SK-N-SH treated with all-trans-retinoic acid at 6 μM for 48 hours (cell line): ENCODE data around the gene AEN.

Source experiments
- ATAC-seq: fragments of 200-7000 bp; cut with Tn5 transposase; 3 replicates; pipeline ENCODE4 v1.9.1; 2020; ENCODE audit warnings: mild to moderate bottlenecking, moderate library complexity
- ARNTL ChIP-seq: fragments of 450-650 bp; formaldehyde crosslinking; IDR thresholded peaks from 2 replicates; pipeline ENCODE4 v1.5.0; 2020; ENCODE audit warnings: low read depth, mild to moderate bottlenecking, moderate library complexity, borderline replicate concordance
- CREB5 ChIP-seq: fragments of 250-450 bp; sonication (Bioruptor Pico); IDR thresholded peaks from 2 replicates; pipeline ENCODE4 v1.5.1; 2020; ENCODE audit warnings: low read depth, mild to moderate bottlenecking, moderate library complexity
- CSDC2 ChIP-seq: fragments of 250-450 bp; sonication (Bioruptor Pico); IDR thresholded peaks from 2 replicates; pipeline ENCODE4 v1.5.0; 2020; ENCODE audit warnings: mild to moderate bottlenecking, moderate library complexity
- CSRNP3 ChIP-seq: fragments of 250-450 bp; sonication (Bioruptor Pico); IDR thresholded peaks from 2 replicates; pipeline ENCODE4 v1.5.1; 2021; ENCODE audit warnings: mild to moderate bottlenecking, moderate library complexity
- ESRRG ChIP-seq: fragments of 250-450 bp; sonication (Bioruptor Pico); IDR thresholded peaks from 2 replicates; pipeline ENCODE4 v1.6.1; 2021; ENCODE audit warnings: mild to moderate bottlenecking
- ISL1 ChIP-seq: fragments of 250-450 bp; sonication (Bioruptor Pico); IDR thresholded peaks from 2 replicates; pipeline ENCODE4 v2.1.2; 2022; ENCODE audit warnings: mild to moderate bottlenecking, moderate library complexity
- OSR1 ChIP-seq: fragments of 250-450 bp; sonication (Bioruptor Pico); IDR thresholded peaks from 2 replicates; pipeline ENCODE4 v1.8.0; 2022; ENCODE audit warnings: moderate library complexity, mild to moderate bottlenecking, inconsistent platforms
- POU6F1 ChIP-seq: fragments of 250-450 bp; sonication (Bioruptor Pico); IDR thresholded peaks from 2 replicates; pipeline ENCODE4 v1.8.0; 2021; ENCODE audit warnings: low read depth, mild to moderate bottlenecking, moderate library complexity, borderline replicate concordance
- PPARA ChIP-seq: fragments of 250-450 bp; sonication (Bioruptor Pico); IDR thresholded peaks from 2 replicates; pipeline ENCODE4 v1.5.0; 2020; ENCODE audit warnings: mild to moderate bottlenecking, borderline replicate concordance
- RARB ChIP-seq: fragments of 250-450 bp; sonication (Bioruptor Pico); IDR thresholded peaks from 2 replicates; pipeline ENCODE4 v1.8.0; 2021; ENCODE audit warnings: mild to moderate bottlenecking, moderate library complexity
- SNAI2 ChIP-seq: fragments of 250-450 bp; sonication (Bioruptor Pico); IDR thresholded peaks from 2 replicates; pipeline ENCODE4 v1.5.0; 2020; ENCODE audit warnings: mild to moderate bottlenecking, moderate library complexity
- TCF4 ChIP-seq: fragments of 250-450 bp; sonication (Bioruptor Pico); IDR thresholded peaks from 2 replicates; pipeline ENCODE4 v1.8.0; 2021; ENCODE audit warnings: mild to moderate bottlenecking, moderate library complexity, borderline replicate concordance
- TOX ChIP-seq: fragments of 250-450 bp; sonication (Bioruptor Pico); IDR thresholded peaks from 2 replicates; pipeline ENCODE4 v1.8.0; 2021; ENCODE audit warnings: mild to moderate bottlenecking, moderate library complexity, borderline replicate concordance
- TSHZ2 ChIP-seq: fragments of 250-450 bp; sonication (Bioruptor Pico); IDR thresholded peaks from 2 replicates; pipeline ENCODE4 v1.5.0; 2020; ENCODE audit warnings: mild to moderate bottlenecking, moderate library complexity
- ZC3H10 ChIP-seq: fragments of 250-450 bp; sonication (Bioruptor Pico); IDR thresholded peaks from 2 replicates; pipeline ENCODE4 v1.5.1; 2021; ENCODE audit warnings: mild to moderate bottlenecking, moderate library complexity
- ZFP3 ChIP-seq: fragments of 250-450 bp; sonication (Bioruptor Pico); IDR thresholded peaks from 2 replicates; pipeline ENCODE4 v1.5.0; 2020; ENCODE audit warnings: mild to moderate bottlenecking, moderate library complexity
- ZFP30 ChIP-seq: fragments of 450-650 bp; formaldehyde crosslinking; IDR thresholded peaks from 2 replicates; pipeline ENCODE4 v1.5.0; 2022; ENCODE audit warnings: mild to moderate bottlenecking, moderate library complexity
- ZNF565 ChIP-seq: fragments of 450-650 bp; formaldehyde crosslinking; conservative IDR thresholded peaks from 2 replicates; pipeline ENCODE4 v1.5.0; 2020; ENCODE audit warnings: low read depth, mild to moderate bottlenecking, moderate library complexity
- ZNF8 ChIP-seq: fragments of 450-650 bp; formaldehyde crosslinking; IDR thresholded peaks from 2 replicates; pipeline ENCODE4 v1.5.0; 2020; ENCODE audit warnings: mild to moderate bottlenecking, moderate library complexity

The AEN gene

GRCh38 chr15:88649753-88650551 lies 28.8 kb downstream of the AEN start:
- TF ChIP-seq POU6F1 (CRISPR knock-in tag) = no peak
- TF ChIP-seq ZC3H10 = no peak
- no peak for TF ChIP-seq ZFP3 (CRISPR knock-in tag)
- TF ChIP-seq CREB5 (CRISPR knock-in tag) = no peak
- TF ChIP-seq CSRNP3 (CRISPR knock-in tag) = no peak
- no peak for TF ChIP-seq RARB
- no peak for TF ChIP-seq TCF4
- TF ChIP-seq ZNF565 (CRISPR knock-in tag) = no peak
- TF ChIP-seq SNAI2 = no peak
- TF ChIP-seq TOX = no peak
- TF ChIP-seq CSDC2 (CRISPR knock-in tag) = no peak
- no peak for TF ChIP-seq ZFP30
- ATAC-seq = no peak

GRCh38 chr15:88650556-88650955 lies 29.4 kb downstream of the AEN start:
- TF ChIP-seq ZNF8 (CRISPR knock-in tag) = no peak
- no peak for TF ChIP-seq ARNTL (CRISPR knock-in tag)
- TF ChIP-seq TSHZ2 (CRISPR knock-in tag) = no peak
- TF ChIP-seq ESRRG (CRISPR knock-in tag) = no peak
- TF ChIP-seq CSDC2 (CRISPR knock-in tag) = no peak
- TF ChIP-seq TOX = no peak
- TF ChIP-seq TCF4 = no peak
- no peak for TF ChIP-seq CREB5 (CRISPR knock-in tag)
- no peak for TF ChIP-seq ZFP3 (CRISPR knock-in tag)
- no peak for TF ChIP-seq ISL1
- no peak for TF ChIP-seq ZFP30
- no peak for TF ChIP-seq RARB
- TF ChIP-seq PPARA = no peak
- TF ChIP-seq OSR1 (CRISPR knock-in tag) = no peak
- no peak for ATAC-seq

- ATAC-seq = no peak
- no peak for TF ChIP-seq TSHZ2 (CRISPR knock-in tag)
- TF ChIP-seq TCF4 = no peak
- TF ChIP-seq POU6F1 (CRISPR knock-in tag) = no peak
- no peak for TF ChIP-seq ZFP3 (CRISPR knock-in tag)
- no peak for TF ChIP-seq SNAI2
- TF ChIP-seq CREB5 (CRISPR knock-in tag) = no peak
- TF ChIP-seq CSDC2 (CRISPR knock-in tag) = no peak
- TF ChIP-seq CSRNP3 (CRISPR knock-in tag) = no peak
Observed at GRCh38 chr15:88651136-88651732, 30.1 kb downstream of the AEN start.
